Smooth muscle cell (in vitro differentiated cells): ENCODE data around the gene ZNF273. TPM values are rescaled to one million over a fixed set of nuclear protein-coding genes. Genes with fewer than 3 reads are reported as not detected.

Source experiments
- DNase-seq: peaks from one replicate; lab custom pipeline; 2025; ENCODE audit not compliant: unreplicated experiment; lab: John Stamatoyannopoulos, UW
- H2AFZ ChIP-seq: fragments of 200-600 bp; sonication (generic); 2 replicates; pipeline ENCODE4 v1.6.0; 2016; ENCODE audit warnings: antibody characterized with exemption, low read depth, mild to moderate bottlenecking
- H3F3A ChIP-seq: fragments of 200-600 bp; sonication (generic); 2 replicates; pipeline ENCODE4 v1.6.0; 2017; ENCODE audit warnings: antibody characterized with exemption, low read depth
- H3K27ac ChIP-seq: fragments of 200-600 bp; sonication (generic); 2 replicates; pipeline ENCODE4 v1.5.1; 2016; ENCODE audit warnings: low read depth, mild to moderate bottlenecking
- H3K27me3 ChIP-seq: fragments of 200-600 bp; sonication (generic); 2 replicates; pipeline ENCODE4 v1.6.1; 2016; ENCODE audit warnings: low read depth, mild to moderate bottlenecking
- H3K36me3 ChIP-seq: fragments of 200-600 bp; sonication (generic); 2 replicates; pipeline ENCODE4 v1.5.1; 2016; ENCODE audit warnings: low read depth
- H3K4me1 ChIP-seq: fragments of 200-600 bp; sonication (generic); 2 replicates; pipeline ENCODE4 v1.5.1; 2016; ENCODE audit warnings: low read depth
- H3K4me2 ChIP-seq: fragments of 200-600 bp; sonication (generic); 2 replicates; pipeline ENCODE4 v1.6.0; 2016; ENCODE audit warnings: mild to moderate bottlenecking
- H3K4me3 ChIP-seq: fragments of 200-600 bp; sonication (generic); 2 replicates; pipeline ENCODE4 v1.5.1; 2016; ENCODE audit warnings: mild to moderate bottlenecking
- H3K79me2 ChIP-seq: fragments of 200-600 bp; sonication (generic); 2 replicates; pipeline ENCODE4 v1.6.0; 2016; ENCODE audit warnings: low read depth, mild to moderate bottlenecking
- H3K9ac ChIP-seq: fragments of 200-600 bp; sonication (generic); 2 replicates; pipeline ENCODE4 v1.6.0; 2016; ENCODE audit warnings: low read depth
- H3K9me3 ChIP-seq: fragments of 200-600 bp; sonication (generic); replicated peaks from 2 replicates; pipeline ENCODE4 v1.5.1; 2016; ENCODE audit warnings: low read depth
- H4K20me1 ChIP-seq: fragments of 200-600 bp; sonication (generic); 2 replicates; pipeline ENCODE4 v1.6.0; 2016; ENCODE audit warnings: low read depth
- WGBS: methylation state at CpG from one replicate; pipeline ENCODE4 v1.1.7; 2016; ENCODE audit warnings: low lambda C conversion rate; 5-methylcytosine and 5-hydroxymethylcytosine counted together
- polyA plus RNA-seq: library from polyadenylated mRNA; unstranded; fragments of >200 nt; fragmentation: Nextera tagmentation; extraction: Ambion mirVana; gene quantifications from 2 replicates; pipeline ENCODE4 v1.2.1, GENCODE V29; 2016
- total RNA-seq: library from RNA; depleted of rRNA; stranded (reverse); fragments of >200 nt; gene quantifications from 2 replicates; pipeline ENCODE4 v1.2.3, GENCODE V29; 2014
- TF ChIP-seq, protein P1 (sequence below): fragments of 200-600 bp; sonication (generic); IDR thresholded peaks from 2 replicates; pipeline ENCODE4 v1.5.1; 2017; ENCODE audit warnings: borderline replicate concordance, mild to moderate bottlenecking, antibody characterized with exemption; ENCODE audit not compliant: insufficient read depth, poor library complexity, severe bottlenecking

ZNF273 gene
- total and polyA plus RNA-seq, 2 experiments from 2014 or later = 2.0 to 4.4 TPM

DNA sequence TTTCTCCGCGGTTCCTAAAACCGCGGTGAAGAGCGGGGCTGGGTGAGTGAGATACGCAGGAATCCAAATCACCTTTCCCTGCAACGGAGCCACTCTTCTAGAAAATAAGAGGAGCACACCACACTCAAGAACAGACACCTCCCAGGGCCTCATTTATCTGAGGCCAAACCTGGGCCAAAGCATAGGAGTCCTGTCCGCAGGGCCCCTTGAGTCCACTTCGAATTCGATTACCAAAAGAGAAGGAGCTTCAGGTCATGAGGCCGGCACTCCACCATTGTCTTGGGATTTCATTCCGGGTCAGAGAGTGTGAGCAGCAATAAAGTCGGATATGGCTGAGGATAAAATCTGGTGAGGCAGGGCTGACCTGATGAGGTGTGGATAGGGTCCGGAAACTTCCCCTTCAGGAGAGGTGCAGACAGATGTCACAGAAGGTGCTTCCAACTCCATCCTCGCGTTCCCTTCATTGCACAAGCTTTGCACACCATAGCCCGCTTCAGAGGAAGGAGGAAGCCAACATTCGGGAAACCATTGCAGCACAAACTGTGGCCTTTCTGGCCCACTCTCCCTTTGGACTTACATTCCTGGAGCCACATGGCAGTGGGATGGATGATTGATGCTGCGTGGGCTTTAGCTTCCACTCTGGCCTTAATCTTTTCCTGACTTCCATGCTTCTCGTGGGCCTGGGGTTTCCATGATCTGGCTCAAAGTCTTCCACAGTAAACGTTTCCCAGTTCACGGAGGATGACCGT lies 27.2 kb upstream of the ZNF273 start:
- Histone ChIP-seq H3K27me3 (no peaks in the 10 kb centered on the region), H3K79me2 (no peaks in the 10 kb centered on the region), H3K4me2 (no peak overlapping the region), H3K36me3 (no peaks in the 10 kb centered on the region), H3K9me3 (no peaks in the 10 kb centered on the region), H4K20me1 (no peaks in the 10 kb centered on the region), H3K27ac (no peak overlapping the region), H3F3A (no peaks in the 10 kb centered on the region), H3K4me3 (no peak overlapping the region), H3K4me1 (no peaks in the 10 kb centered on the region), H2AFZ (no peak overlapping the region), H3K9ac (no peak overlapping the region)
- WGBS = 87% methylated on average over 23 of the region's 23 CpGs
- DNase-seq = no peak
- TF ChIP-seq, protein P1, sequence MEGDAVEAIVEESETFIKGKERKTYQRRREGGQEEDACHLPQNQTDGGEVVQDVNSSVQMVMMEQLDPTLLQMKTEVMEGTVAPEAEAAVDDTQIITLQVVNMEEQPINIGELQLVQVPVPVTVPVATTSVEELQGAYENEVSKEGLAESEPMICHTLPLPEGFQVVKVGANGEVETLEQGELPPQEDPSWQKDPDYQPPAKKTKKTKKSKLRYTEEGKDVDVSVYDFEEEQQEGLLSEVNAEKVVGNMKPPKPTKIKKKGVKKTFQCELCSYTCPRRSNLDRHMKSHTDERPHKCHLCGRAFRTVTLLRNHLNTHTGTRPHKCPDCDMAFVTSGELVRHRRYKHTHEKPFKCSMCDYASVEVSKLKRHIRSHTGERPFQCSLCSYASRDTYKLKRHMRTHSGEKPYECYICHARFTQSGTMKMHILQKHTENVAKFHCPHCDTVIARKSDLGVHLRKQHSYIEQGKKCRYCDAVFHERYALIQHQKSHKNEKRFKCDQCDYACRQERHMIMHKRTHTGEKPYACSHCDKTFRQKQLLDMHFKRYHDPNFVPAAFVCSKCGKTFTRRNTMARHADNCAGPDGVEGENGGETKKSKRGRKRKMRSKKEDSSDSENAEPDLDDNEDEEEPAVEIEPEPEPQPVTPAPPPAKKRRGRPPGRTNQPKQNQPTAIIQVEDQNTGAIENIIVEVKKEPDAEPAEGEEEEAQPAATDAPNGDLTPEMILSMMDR = no peak

DNA sequence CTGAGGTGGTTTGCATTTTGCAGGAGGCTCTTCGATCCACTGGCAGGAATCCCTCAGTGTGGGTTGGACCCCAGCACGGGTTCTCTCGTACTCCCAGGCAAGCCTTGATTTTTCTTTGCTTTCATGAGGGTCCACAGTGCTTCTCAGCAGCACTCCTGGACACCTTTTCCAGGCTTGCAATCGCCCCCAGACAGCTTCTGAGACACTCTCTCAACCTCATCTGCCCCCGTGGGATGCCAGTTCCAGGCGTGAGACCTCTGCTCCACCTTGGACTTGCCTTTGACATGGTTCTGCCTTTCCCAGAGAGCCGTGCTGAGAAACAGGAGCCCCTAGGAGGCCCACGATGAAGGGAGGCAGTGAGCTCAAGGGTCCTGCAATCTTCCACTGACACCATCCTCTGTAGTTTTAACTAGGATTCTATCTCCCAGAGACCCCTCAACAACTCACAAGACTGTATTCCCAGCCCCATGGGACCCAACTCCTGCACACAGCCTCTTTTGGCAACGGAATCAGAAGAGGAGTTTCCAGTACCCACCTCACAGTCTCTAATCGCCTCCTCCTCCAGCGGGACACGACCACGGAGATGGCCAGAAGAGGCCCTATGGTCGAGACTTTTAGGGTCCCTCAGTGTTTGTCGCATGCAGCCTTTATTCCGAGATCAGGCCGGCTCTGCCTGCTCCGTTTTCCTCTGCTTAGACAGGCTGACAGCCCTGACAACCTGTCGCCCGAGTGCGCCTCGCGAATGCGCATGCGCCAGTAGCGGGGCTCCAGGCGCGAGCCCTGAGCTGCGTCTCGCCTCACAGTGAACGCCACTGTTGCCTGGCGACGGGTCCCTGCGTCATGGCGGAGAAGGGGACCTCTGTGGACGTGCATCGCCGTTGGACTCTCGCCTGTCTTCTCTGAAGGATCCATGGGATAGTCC lies 26.0 kb upstream of the ZNF273 start:
- Histone ChIP-seq H3K9ac (no peak overlapping the region), H3F3A (no peaks in the 10 kb centered on the region), H3K27me3 (no peaks in the 10 kb centered on the region), H3K9me3 (no peaks in the 10 kb centered on the region), H3K4me1 (no peaks in the 10 kb centered on the region), H3K27ac (no peak overlapping the region), H3K36me3 (no peaks in the 10 kb centered on the region), H3K79me2 (no peaks in the 10 kb centered on the region), H3K4me3 (no peak overlapping the region), H4K20me1 (no peaks in the 10 kb centered on the region), H3K4me2 (no peak overlapping the region), H2AFZ (no peak overlapping the region)
- no peak for DNase-seq
- WGBS = 64% methylated on average over 39 of the region's 39 CpGs
- TF ChIP-seq, protein P1 = no peak

DNA sequence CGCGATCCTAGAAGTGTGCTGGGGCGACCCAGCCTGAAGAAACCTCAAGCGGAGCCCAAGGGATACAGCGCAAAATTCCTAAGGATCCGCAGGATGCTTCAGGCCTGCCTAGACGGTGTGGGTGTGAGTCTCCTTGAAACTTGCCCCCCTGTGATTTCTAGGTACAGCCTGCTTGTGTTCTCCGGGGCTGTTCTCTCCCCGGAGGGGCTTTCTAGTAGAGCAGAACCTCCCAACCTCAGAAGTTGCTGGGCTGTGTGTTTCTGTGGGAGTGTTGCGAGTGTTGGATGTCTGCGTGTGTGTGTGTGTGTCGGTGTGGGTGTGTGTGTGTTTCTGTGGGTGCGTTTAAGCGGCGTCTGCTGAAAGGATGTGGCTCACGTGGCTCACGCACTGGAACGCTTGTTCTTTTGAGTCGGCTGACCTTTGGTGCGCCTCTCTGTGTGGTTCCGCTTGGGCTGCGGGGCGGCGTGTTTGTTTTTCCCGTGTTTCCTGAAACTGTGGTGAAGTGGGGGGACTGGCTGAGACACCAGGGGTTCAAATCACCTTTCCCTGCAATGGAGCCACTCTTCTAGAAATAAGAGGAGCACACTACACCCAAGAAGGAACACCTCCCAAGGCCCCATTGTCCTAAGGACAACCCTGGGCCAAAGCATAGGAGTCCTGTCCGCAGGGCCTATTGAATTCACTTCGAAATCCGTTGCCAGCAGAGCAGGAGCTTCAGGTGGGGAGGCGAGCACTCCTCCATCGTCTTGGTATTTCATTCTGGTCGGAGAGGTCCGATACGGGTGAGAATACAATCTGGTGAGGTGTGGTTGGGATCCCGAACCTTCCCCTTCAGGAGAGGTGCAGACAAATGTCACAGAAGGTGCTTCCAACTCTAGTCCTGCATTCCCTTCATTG lies 25.1 kb upstream of the ZNF273 start:
- Histone ChIP-seq H3K27me3 (no peaks in the 10 kb centered on the region), H3K9me3 (no peaks in the 10 kb centered on the region), H3K27ac (no peak overlapping the region), H3K36me3 (no peaks in the 10 kb centered on the region), H4K20me1 (no peaks in the 10 kb centered on the region), H3K79me2 (no peaks in the 10 kb centered on the region), H2AFZ (no peak overlapping the region), H3F3A (no peaks in the 10 kb centered on the region), H3K4me2 (no peak overlapping the region), H3K9ac (no peak overlapping the region), H3K4me1 (no peaks in the 10 kb centered on the region), H3K4me3 (no peak overlapping the region)
- TF ChIP-seq, protein P1 = no peak
- 82% methylated on average over 34 of the region's 34 CpGs for WGBS
- DNase-seq = no peak
